K562 (cell line): ENCODE measurements around the gene PRR16. TPM values are rescaled to one million over a fixed set of nuclear protein-coding genes. Genes with fewer than 3 reads are reported as not detected.

Experiments used
- AFF1 ChIP-seq, 2 experiments: fragments of 450-650 bp; IDR thresholded peaks; 2 replicates each; pipeline ENCODE4 v1.6.1; 2018; ENCODE audit warnings: mild to moderate bottlenecking in 2 of 2, low read depth in 1 of 2; ENCODE audit not compliant: partially characterized antibody in 2 of 2
- ARHGAP35 ChIP-seq: fragments of 450-650 bp; IDR thresholded peaks from 2 replicates; pipeline ENCODE4 v1.6.1; 2018; ENCODE audit not compliant: partially characterized antibody
- BCOR ChIP-seq: fragments of 450-650 bp; IDR thresholded peaks from 2 replicates; pipeline ENCODE4 v1.6.1; 2016
- CBX1 ChIP-seq: sonication (generic); IDR thresholded peaks from 2 replicates; pipeline ENCODE4 v1.6.1; 2016; ENCODE audit warnings: antibody characterized with exemption, low read depth, mild to moderate bottlenecking
- CHD2 ChIP-seq: IDR thresholded peaks from 2 replicates; pipeline ENCODE4 v1.6.1; 2011; ENCODE audit warnings: low read depth, low read length
- DIDO1 ChIP-seq: fragments of 450-650 bp; IDR thresholded peaks from 2 replicates; pipeline ENCODE4 v1.6.1; 2016; ENCODE audit warnings: low read depth, missing biosample characterization, missing genetic modification characterization
- FOXJ3 ChIP-seq: sonication (generic); formaldehyde crosslinking; IDR thresholded peaks from 2 replicates; pipeline ENCODE4 v1.4.0; 2020; ENCODE audit warnings: mild to moderate bottlenecking, missing genetic modification reagents
- GATA2 ChIP-seq: sonication (generic); formaldehyde crosslinking; IDR thresholded peaks from 2 replicates; pipeline ENCODE4 v1.4.0; 2020; ENCODE audit warnings: mild to moderate bottlenecking, missing genetic modification reagents
- GTF2A2 ChIP-seq: IDR thresholded peaks from 2 replicates; pipeline ENCODE4 v1.6.1; 2016; ENCODE audit warnings: mild to moderate bottlenecking, missing genetic modification characterization, missing compliant biosample characterization
- HNRNPLL ChIP-seq: fragments of 200-400 bp; formaldehyde crosslinking; IDR thresholded peaks from 2 replicates; pipeline ENCODE4 v1.6.1; 2017; ENCODE audit warnings: low read length, low read depth, mild to moderate bottlenecking; ENCODE audit not compliant: poor library complexity, severe bottlenecking
- JUN ChIP-seq, 2 experiments: sonication (generic) in 1 of 2; formaldehyde crosslinking in 1 of 2; IDR thresholded peaks; 2 replicates each; pipeline versions ENCODE4 v1.6.1 to v1.8.0; 2012 to 2022; ENCODE audit warnings: borderline replicate concordance in 2 of 2, mild to moderate bottlenecking in 2 of 2, improper control_type of control experiment in 1 of 2, low read depth in 1 of 2, low read length in 1 of 2, missing genetic modification reagents in 1 of 2
- NCOA1 ChIP-seq: fragments of 450-650 bp; IDR thresholded peaks from 2 replicates; pipeline ENCODE4 v1.6.1; 2016; ENCODE audit warnings: low read depth
- NELFE ChIP-seq: IDR thresholded peaks from 2 replicates; pipeline ENCODE4 v1.6.1; 2011; ENCODE audit warnings: mild to moderate bottlenecking; ENCODE audit not compliant: insufficient read depth, insufficient read length
- NR2C1 ChIP-seq, 2 experiments: fragments of 450-650 bp; IDR thresholded peaks; 2 replicates each; pipeline ENCODE4 v1.6.1; 2017; ENCODE audit warnings: mild to moderate bottlenecking in 2 of 2, antibody characterized with exemption in 1 of 2, inconsistent platforms in 1 of 2, missing compliant biosample characterization in 1 of 2, missing genetic modification characterization in 1 of 2
- PML ChIP-seq: IDR thresholded peaks from 2 replicates; pipeline ENCODE4 v1.6.1; 2012; ENCODE audit warnings: low read length, inconsistent platforms
- POLR2G ChIP-seq: fragments of 200-400 bp; formaldehyde crosslinking; IDR thresholded peaks from 2 replicates; pipeline ENCODE4 v1.6.1; 2017; ENCODE audit warnings: low read depth, mild to moderate bottlenecking, antibody characterized with exemption, low read length, moderate library complexity
- POLR2H ChIP-seq: IDR thresholded peaks from 2 replicates; pipeline ENCODE4 v1.6.1; 2016; ENCODE audit warnings: missing genetic modification characterization, low read depth, mild to moderate bottlenecking, control low read depth, missing compliant biosample characterization, moderate library complexity
- PTRF ChIP-seq: fragments of 450-650 bp; IDR thresholded peaks from 2 replicates; pipeline ENCODE4 v1.6.1; 2016; ENCODE audit warnings: mild to moderate bottlenecking, missing genetic modification characterization, missing compliant biosample characterization
- SIN3A ChIP-seq, 2 experiments: fragments of 150-350 bp in 1 of 2; IDR thresholded peaks; 2 replicates each; pipeline ENCODE4 v1.6.1; 2011 to 2016; ENCODE audit warnings: borderline replicate concordance in 2 of 2, low read depth in 2 of 2, low read length in 2 of 2, mild to moderate bottlenecking in 2 of 2, moderate library complexity in 2 of 2; ENCODE audit not compliant: control insufficient read depth in 1 of 2
- SRSF9 ChIP-seq: fragments of 200-400 bp; formaldehyde crosslinking; IDR thresholded peaks from 2 replicates; pipeline ENCODE4 v1.6.1; 2017; ENCODE audit warnings: low read depth, low read length, borderline replicate concordance
- XRCC3 ChIP-seq: fragments of 450-650 bp; IDR thresholded peaks from 2 replicates; pipeline ENCODE4 v1.6.1; 2017; ENCODE audit warnings: mild to moderate bottlenecking, moderate library complexity
- ZBTB33 ChIP-seq: sonication (generic); formaldehyde crosslinking; IDR thresholded peaks from 2 replicates; pipeline ENCODE4 v1.8.1; 2023; ENCODE audit warnings: mild to moderate bottlenecking, missing genetic modification reagents
- polyA plus RNA-seq, 8 experiments: library from polyadenylated mRNA; depleted of rRNA in 4 of 8; stranded (reverse) in 5 of 8; unstranded in 3 of 8; fragments of >200 nt; fragmentation: Nextera tagmentation in 2 of 8; fragmentation: Illumina TruSeq in 1 of 8; extraction: Ambion mirVana in 2 of 8; extraction: Trizol in 1 of 8; gene quantifications; 2 replicates each; pipeline versions ENCODE4 v1.2.1 to v1.2.3, GENCODE V29; 2011 to 2014; ENCODE audit warnings: inconsistent platforms in 1 of 8, missing spikeins in 1 of 8
- total RNA-seq, 7 experiments: library from RNA; depleted of rRNA in 6 of 7; stranded (reverse); fragments of >200 nt in 6 of 7; fragmentation: Illumina TruSeq in 2 of 7; extraction: Trizol in 2 of 7; gene quantifications; 2 replicates each; pipeline versions ENCODE4 v1.2.1 to v1.2.3, GENCODE V29; 2011 to 2021; ENCODE audit warnings: low replicate concordance in 1 of 7

PRR16 gene
- total and polyA plus RNA-seq, 9 of the 15 experiments (the other 6 are each of a cell fraction or from before 2014, with no cell fraction given): 0.61 to 10.1 (median 3.3) TPM

DNA sequence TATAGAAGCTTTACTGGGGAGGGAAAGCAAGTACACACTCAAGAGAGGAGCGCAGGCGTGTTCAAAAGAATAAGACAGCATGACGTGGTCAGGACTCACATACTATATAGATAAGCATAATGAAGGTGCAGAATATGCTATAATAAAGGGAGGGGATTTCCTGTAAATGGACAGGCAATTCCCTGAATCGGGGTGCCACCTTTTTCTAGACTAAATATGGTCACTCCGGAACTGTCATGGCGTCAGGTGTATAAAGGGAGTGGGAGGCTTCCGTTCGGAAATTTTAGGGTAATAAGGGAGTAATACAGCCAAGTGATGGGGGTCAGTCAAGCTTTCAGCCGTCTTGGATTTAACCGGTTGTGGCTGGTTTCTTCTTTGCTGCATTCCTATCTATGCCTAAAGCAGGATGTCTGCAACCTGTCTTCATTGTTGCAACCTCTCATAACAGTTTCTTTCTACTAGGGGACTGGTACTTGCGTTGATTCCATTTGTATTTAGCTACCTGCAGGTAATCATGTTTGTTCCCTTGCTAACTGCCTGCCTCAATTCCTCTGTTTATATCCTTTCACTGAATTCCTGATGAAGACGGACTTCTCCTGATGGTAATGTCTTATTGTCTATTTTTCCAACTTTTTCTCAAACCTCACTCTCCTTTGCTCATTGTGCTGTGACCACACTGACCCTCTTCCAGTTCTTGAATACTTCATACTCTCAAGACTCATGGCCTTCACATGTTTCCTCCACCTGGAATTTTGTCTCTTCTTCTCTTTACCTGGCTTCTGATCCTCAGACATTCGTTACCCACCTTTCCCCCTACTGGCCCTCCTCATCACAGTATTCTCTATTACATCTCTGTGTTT, 48.9 kb downstream of the PRR16 start (continued):
- TF ChIP-seq HNRNPLL: no peak
- TF ChIP-seq AFF1 (IDR thresholded peaks at IDR 0.05; ENCODE audit: low read depth in 1 of 2, partially characterized antibody in 2 of 2): peak in 1 of 2 experiments; percentile 69
- no peak for TF ChIP-seq CBX1
- TF ChIP-seq NELFE: no peak
- TF ChIP-seq NCOA1: no peak
- no peak for TF ChIP-seq FOXJ3
- no peak for TF ChIP-seq SIN3A (IDR thresholded peaks at IDR 0.05; ENCODE audit: borderline replicate concordance in 2 of 2, control insufficient read depth in 1 of 2, low read depth in 2 of 2, low read length in 2 of 2)
- TF ChIP-seq NR2C1 (IDR thresholded peaks at IDR 0.05): no peak
- TF ChIP-seq NR2C1 (tag; IDR thresholded peaks at IDR 0.05): no peak
- TF ChIP-seq ARHGAP35: no peak
- no peak for TF ChIP-seq SRSF9
- TF ChIP-seq ZBTB33 (CRISPR knock-in tag): no peak
- no peak for TF ChIP-seq GATA2 (CRISPR knock-in tag)
- TF ChIP-seq GTF2A2 (tag): no peak
- 0 out of 2 replicates have a peak, but pooled peaks have one; percentile 36 for TF ChIP-seq POLR2G
- no peak for TF ChIP-seq BCOR
- no peak for TF ChIP-seq DIDO1
- TF ChIP-seq JUN (IDR thresholded peaks at IDR 0.05; ENCODE audit: borderline replicate concordance, low read depth, low read length): 0 out of 2 replicates have a peak, but pooled peaks have one; percentile 5
- no peak for TF ChIP-seq JUN (CRISPR knock-in tag; IDR thresholded peaks at IDR 0.05; ENCODE audit: borderline replicate concordance)
- no peak for TF ChIP-seq XRCC3
- no peak for TF ChIP-seq CHD2
- TF ChIP-seq PTRF (tag): no peak
- no peak for TF ChIP-seq PML
- peak; percentile 92 for TF ChIP-seq POLR2H (tag)
